Measurements from ENCODE around the gene ANXA2R. TPM values are rescaled to one million over a fixed set of nuclear protein-coding genes. Genes with fewer than 3 reads are reported as not detected.

The ANXA2R gene
- total and polyA plus RNA-seq, 9 of the 15 experiments (the other 6 are each of a cell fraction or from before 2014, with no cell fraction given), result 2.1 to 4.8 (median 3.4) TPM

DNA sequence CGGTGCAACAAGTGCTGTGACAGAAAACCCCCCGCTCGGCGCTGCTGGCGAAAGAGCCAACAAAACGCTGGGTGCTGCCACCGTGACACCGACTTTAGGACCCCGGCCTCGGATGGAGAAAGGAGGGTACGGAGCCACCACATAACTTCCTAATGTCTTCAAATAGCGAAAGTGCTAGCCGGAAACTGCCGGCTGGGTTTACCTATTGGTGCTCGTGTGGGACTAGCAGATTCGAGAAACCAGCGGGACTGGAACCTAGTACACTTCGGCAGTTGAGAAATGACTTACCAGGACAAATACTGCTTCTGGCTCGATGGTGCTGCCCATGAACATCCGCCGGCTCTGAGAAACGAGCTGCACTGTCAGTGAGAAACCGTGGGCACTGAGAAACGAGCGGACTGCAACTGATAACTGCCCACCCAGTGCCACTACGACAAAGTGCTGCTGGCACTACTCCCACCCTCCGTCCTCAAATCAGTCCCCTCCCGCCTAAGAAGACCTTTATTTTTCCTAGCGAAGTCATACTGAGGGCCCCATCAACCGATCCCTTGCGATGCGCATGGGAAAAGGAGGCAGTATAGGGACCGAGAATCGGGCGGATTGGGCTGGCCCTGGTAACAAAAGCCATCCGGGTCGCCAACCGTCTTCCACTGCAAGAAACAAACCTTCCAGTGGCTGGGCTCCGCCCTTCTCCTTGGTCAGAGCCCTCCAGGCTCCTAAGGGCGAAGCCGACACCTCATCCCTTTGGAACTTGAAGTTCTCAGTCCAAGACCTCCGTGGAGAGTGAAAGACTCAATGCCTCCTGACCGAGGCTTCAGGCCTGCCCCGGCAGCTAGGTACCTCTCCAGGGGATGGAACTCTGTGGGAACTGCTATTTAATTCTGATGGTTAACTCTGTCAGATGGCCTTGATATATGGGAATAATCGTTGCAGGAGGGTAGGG lies 27.0 kb upstream of the ANXA2R start (continued):
- TF ChIP-seq FOXJ2 (tag; IDR thresholded peaks at IDR 0.05) (no peak), ZNF707 (CRISPR knock-in tag; conservative IDR thresholded peaks at IDR 0.05) (no peak), CTBP1 (IDR thresholded peaks at IDR 0.05; ENCODE audit: borderline replicate concordance) (0 out of 2 replicates have a peak, but pooled peaks have one; percentile 28), ZKSCAN3 (CRISPR knock-in tag; IDR thresholded peaks at IDR 0.05) (no peak), KDM5B (IDR thresholded peaks at IDR 0.05; ENCODE audit: insufficient replicate concordance, low read depth, low read length) (peak; percentile 59), ZNF175 (CRISPR knock-in tag; IDR thresholded peaks at IDR 0.05; ENCODE audit: low read depth) (no peak), RNF2 (IDR thresholded peaks at IDR 0.05) (no peak), DDX20 (tag; IDR thresholded peaks at IDR 0.05; ENCODE audit: low read depth) (no peak), PHTF2 (CRISPR knock-in tag; IDR thresholded peaks at IDR 0.05) (no peak), ELF4 (CRISPR knock-in tag; IDR thresholded peaks at IDR 0.05) (no peak), TAF9B (IDR thresholded peaks at IDR 0.05; ENCODE audit: partially characterized antibody) (peak; percentile 92), RBM14 (IDR thresholded peaks at IDR 0.05; ENCODE audit: borderline replicate concordance, insufficient read depth, low read depth, low read length) (no peak), ZBED1 (IDR thresholded peaks at IDR 0.05) (0 out of 2 replicates have a peak, but pooled peaks have one; percentile 32), SRSF7 (optimal IDR thresholded peaks at IDR 0.05; ENCODE audit: low read depth, low read length) (no peak), EP300 (IDR thresholded peaks at IDR 0.05; ENCODE audit: low read length) (peak; percentile 100), TEAD1 (CRISPR knock-in tag; IDR thresholded peaks at IDR 0.05) (peak in 1 of 2 experiments; percentile 62; a peak in 1 of 4 replicates), RUNX1 (IDR thresholded peaks at IDR 0.05; ENCODE audit: low read depth) (no peak), HDAC1 (IDR thresholded peaks at IDR 0.05) (peak in 1 of 2 experiments; percentile 22; a peak in 1 of 4 replicates), GABPB2 (CRISPR knock-in tag; conservative IDR thresholded peaks at IDR 0.05) (no peak), ZFX (CRISPR knock-in tag; IDR thresholded peaks at IDR 0.05) (peak; percentile 40)
- TF ChIP-seq, protein P1, sequence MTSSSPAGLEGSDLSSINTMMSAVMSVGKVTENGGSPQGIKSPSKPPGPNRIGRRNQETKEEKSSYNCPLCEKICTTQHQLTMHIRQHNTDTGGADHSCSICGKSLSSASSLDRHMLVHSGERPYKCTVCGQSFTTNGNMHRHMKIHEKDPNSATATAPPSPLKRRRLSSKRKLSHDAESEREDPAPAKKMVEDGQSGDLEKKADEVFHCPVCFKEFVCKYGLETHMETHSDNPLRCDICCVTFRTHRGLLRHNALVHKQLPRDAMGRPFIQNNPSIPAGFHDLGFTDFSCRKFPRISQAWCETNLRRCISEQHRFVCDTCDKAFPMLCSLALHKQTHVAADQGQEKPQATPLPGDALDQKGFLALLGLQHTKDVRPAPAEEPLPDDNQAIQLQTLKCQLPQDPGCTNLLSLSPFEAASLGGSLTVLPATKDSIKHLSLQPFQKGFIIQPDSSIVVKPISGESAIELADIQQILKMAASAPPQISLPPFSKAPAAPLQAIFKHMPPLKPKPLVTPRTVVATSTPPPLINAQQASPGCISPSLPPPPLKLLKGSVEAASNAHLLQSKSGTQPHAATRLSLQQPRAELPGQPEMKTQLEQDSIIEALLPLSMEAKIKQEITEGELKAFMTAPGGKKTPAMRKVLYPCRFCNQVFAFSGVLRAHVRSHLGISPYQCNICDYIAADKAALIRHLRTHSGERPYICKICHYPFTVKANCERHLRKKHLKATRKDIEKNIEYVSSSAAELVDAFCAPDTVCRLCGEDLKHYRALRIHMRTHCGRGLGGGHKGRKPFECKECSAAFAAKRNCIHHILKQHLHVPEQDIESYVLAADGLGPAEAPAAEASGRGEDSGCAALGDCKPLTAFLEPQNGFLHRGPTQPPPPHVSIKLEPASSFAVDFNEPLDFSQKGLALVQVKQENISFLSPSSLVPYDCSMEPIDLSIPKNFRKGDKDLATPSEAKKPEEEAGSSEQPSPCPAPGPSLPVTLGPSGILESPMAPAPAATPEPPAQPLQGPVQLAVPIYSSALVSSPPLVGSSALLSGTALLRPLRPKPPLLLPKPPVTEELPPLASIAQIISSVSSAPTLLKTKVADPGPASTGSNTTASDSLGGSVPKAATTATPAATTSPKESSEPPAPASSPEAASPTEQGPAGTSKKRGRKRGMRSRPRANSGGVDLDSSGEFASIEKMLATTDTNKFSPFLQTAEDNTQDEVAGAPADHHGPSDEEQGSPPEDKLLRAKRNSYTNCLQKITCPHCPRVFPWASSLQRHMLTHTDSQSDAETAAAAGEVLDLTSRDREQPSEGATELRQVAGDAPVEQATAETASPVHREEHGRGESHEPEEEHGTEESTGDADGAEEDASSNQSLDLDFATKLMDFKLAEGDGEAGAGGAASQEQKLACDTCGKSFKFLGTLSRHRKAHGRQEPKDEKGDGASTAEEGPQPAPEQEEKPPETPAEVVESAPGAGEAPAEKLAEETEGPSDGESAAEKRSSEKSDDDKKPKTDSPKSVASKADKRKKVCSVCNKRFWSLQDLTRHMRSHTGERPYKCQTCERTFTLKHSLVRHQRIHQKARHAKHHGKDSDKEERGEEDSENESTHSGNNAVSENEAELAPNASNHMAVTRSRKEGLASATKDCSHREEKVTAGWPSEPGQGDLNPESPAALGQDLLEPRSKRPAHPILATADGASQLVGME (CRISPR knock-in tag; IDR thresholded peaks at IDR 0.05), result no peak
- TF ChIP-seq, protein P2, sequence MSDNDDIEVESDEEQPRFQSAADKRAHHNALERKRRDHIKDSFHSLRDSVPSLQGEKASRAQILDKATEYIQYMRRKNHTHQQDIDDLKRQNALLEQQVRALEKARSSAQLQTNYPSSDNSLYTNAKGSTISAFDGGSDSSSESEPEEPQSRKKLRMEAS (CRISPR knock-in tag; IDR thresholded peaks at IDR 0.05), result 0 out of 2 replicates have a peak, but pooled peaks have one; percentile 56
- TF ChIP-seq, protein P3, sequence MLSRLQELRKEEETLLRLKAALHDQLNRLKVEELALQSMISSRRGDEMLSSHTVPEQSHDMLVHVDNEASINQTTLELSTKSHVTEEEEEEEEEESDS (CRISPR knock-in tag; IDR thresholded peaks at IDR 0.05), result no peak

Measured in K562 (cell line).